ENCODE measurements around the gene PMS1. TPM values are rescaled to one million over a fixed set of nuclear protein-coding genes. Genes with fewer than 3 reads are reported as not detected.

Gene PMS1
- total and polyA plus RNA-seq, 9 of the 15 experiments (the other 6 are each of a cell fraction or from before 2014, with no cell fraction given) = 14.5 to 29.8 (median 24.7) TPM

- TF ChIP-seq MGA (IDR thresholded peaks at IDR 0.05) (no peak), PTTG1 (tag; IDR thresholded peaks at IDR 0.05; ENCODE audit: low read depth) (no peak), CHD1 (IDR thresholded peaks at IDR 0.05; ENCODE audit: low read length) (no peak), NFIX (CRISPR knock-in tag; IDR thresholded peaks at IDR 0.05; ENCODE audit: low read depth) (no peak), YY1 (IDR thresholded peaks at IDR 0.05; ENCODE audit: borderline replicate concordance in 1 of 3, control insufficient read depth in 1 of 3, extremely low read depth in 1 of 3, insufficient read depth in 3 of 3, insufficient read length in 1 of 3, insufficient replicate concordance in 2 of 3, low read depth in 1 of 3, low read length in 2 of 3) (no peak), ZNF444 (CRISPR knock-in tag; IDR thresholded peaks at IDR 0.05) (no peak), ELK1 (CRISPR knock-in tag; IDR thresholded peaks at IDR 0.05) (no peak), SREBF1 (IDR thresholded peaks at IDR 0.05; ENCODE audit: borderline replicate concordance, low read depth, low read length) (no peak), HES1 (IDR thresholded peaks at IDR 0.05; ENCODE audit: low read depth) (no peak), ZNF280B (CRISPR knock-in tag; IDR thresholded peaks at IDR 0.05) (no peak), RBM15 (IDR thresholded peaks at IDR 0.05; ENCODE audit: insufficient read depth, low read length) (no peak)
These were observed 69.9 kb downstream of the PMS1 start (continued) for GRCh38 chr2:189854187-189854586.
